Measurements from ENCODE around the gene FBLN1. TPM values are rescaled to one million over a fixed set of nuclear protein-coding genes. Genes with fewer than 3 reads are reported as not detected.

FBLN1 gene
- polyA plus RNA-seq, 1 donor from 2014 or later: 3.4 TPM

DNA sequence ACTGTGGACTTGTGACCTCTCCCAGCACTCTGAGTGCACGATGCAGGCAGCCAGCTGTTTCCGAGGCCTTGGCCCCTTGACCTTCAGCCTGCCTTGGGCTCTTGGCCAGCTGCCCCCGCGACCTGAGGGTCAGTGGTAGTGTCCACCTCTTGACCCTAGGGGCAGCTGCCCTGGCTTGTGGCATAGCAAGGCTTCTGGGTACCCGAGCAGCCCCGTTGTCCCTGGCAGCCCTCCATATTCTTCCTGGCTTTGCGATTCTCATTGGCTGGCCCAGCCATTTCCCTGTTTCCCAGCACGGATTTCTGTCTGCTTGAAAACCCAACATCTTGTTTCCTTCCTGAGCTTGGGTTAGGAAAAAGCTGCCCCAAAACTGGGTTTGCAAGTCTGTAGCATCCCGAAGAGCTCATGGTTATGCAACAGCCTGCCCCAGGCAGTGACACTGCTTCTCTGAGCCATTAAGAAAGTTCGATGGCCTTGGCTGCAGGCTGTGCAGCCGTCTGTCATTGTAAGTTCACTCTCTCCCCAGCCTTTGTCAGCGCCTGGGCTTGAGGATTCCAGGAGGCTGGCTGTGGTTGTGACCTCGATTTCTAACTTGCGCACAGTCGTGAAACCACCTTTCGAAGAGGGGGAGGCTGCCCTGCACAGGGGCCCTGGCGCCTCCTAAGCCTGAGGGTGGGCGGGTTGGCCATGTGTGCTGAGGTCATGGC, 48.8 kb downstream of the FBLN1 start:
- TF ChIP-seq, protein P1, sequence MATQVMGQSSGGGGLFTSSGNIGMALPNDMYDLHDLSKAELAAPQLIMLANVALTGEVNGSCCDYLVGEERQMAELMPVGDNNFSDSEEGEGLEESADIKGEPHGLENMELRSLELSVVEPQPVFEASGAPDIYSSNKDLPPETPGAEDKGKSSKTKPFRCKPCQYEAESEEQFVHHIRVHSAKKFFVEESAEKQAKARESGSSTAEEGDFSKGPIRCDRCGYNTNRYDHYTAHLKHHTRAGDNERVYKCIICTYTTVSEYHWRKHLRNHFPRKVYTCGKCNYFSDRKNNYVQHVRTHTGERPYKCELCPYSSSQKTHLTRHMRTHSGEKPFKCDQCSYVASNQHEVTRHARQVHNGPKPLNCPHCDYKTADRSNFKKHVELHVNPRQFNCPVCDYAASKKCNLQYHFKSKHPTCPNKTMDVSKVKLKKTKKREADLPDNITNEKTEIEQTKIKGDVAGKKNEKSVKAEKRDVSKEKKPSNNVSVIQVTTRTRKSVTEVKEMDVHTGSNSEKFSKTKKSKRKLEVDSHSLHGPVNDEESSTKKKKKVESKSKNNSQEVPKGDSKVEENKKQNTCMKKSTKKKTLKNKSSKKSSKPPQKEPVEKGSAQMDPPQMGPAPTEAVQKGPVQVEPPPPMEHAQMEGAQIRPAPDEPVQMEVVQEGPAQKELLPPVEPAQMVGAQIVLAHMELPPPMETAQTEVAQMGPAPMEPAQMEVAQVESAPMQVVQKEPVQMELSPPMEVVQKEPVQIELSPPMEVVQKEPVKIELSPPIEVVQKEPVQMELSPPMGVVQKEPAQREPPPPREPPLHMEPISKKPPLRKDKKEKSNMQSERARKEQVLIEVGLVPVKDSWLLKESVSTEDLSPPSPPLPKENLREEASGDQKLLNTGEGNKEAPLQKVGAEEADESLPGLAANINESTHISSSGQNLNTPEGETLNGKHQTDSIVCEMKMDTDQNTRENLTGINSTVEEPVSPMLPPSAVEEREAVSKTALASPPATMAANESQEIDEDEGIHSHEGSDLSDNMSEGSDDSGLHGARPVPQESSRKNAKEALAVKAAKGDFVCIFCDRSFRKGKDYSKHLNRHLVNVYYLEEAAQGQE (IDR thresholded peaks at IDR 0.05; ENCODE audit: borderline replicate concordance): no peak
- TF ChIP-seq SMC3 (conservative IDR thresholded peaks at IDR 0.05; ENCODE audit: poor library complexity) (no peak), TAF1 (IDR thresholded peaks at IDR 0.05; ENCODE audit: low read depth) (no peak), EZH2 (IDR thresholded peaks at IDR 0.05; ENCODE audit: borderline replicate concordance, insufficient read depth, low read length, poor library complexity, severe bottlenecking) (no peak), EP300 (conservative IDR thresholded peaks at IDR 0.05; ENCODE audit: poor library complexity, severe bottlenecking) (no peak), RAD21 (conservative IDR thresholded peaks at IDR 0.05) (no peak), POLR2AphosphoS5 (IDR thresholded peaks at IDR 0.05) (no peak), CTCF (IDR thresholded peaks at IDR 0.05; ENCODE audit: poor library complexity, severe bottlenecking) (no peak), MXI1 (conservative IDR thresholded peaks at IDR 0.05; ENCODE audit: poor library complexity, severe bottlenecking) (no peak)
- Histone ChIP-seq H3K4me2 (ENCODE audit: low read length) (no peak overlapping the region), H3F3A (ENCODE audit: insufficient read depth, low read length, poor library complexity, severe bottlenecking) (no peaks in the 10 kb centered on the region), H3K27ac (ENCODE audit: low read length) (no peak overlapping the region), H4K20me1 (ENCODE audit: insufficient read depth) (no peaks in the 10 kb centered on the region), H3K9me3 (ENCODE audit: low read length) (no peaks in the 10 kb centered on the region), H2AFZ (ENCODE audit: low read depth, low read length) (no peak overlapping the region), H3K9ac (ENCODE audit: low read length) (no peak overlapping the region), H3K27me3 (ENCODE audit: insufficient read depth, low read depth, low read length) (no peaks in the 10 kb centered on the region), H3K79me2 (replicated peaks; ENCODE audit: insufficient read depth, low read length) (no peaks in the 10 kb centered on the region), H3K36me3 (ENCODE audit: insufficient read depth, low read length) (no peaks in the 10 kb centered on the region), H3K4me3 (ENCODE audit: low read length) (no peak overlapping the region), H3K9me2 (ENCODE audit: insufficient read depth, low read length) (no peaks in the 10 kb centered on the region)

DNA sequence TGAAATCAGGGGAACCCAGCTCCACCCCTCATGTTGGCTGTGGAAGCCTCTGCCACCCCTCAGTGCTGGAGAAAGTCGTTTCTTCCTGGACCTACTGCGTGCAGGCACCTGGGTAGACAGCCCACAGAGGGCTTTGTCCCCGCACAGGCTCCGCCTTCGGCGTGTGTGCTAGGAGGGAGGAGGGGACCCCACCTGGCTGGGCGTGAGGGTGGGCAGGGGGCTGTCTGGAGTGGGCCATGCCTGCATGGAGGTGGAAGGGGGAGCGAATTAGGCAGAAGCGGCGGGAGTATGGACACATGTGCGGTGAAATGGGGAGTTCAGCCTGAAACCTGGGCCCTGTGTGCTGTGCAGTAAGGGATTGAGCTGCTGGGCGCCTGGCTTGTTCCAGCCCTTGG, 49.3 kb downstream of the FBLN1 start:
- Histone ChIP-seq H3K36me3 (ENCODE audit: insufficient read depth, low read length) (no peaks in the 10 kb centered on the region), H3K9me2 (ENCODE audit: insufficient read depth, low read length) (no peaks in the 10 kb centered on the region), H3K4me2 (ENCODE audit: low read length) (no peak overlapping the region), H3K9me3 (ENCODE audit: low read length) (no peaks in the 10 kb centered on the region), H3K79me2 (replicated peaks; ENCODE audit: insufficient read depth, low read length) (no peaks in the 10 kb centered on the region), H3K9ac (ENCODE audit: low read length) (no peak overlapping the region), H2AFZ (ENCODE audit: low read depth, low read length) (no peak overlapping the region), H3F3A (ENCODE audit: insufficient read depth, low read length, poor library complexity, severe bottlenecking) (no peaks in the 10 kb centered on the region), H3K4me3 (ENCODE audit: low read length) (no peak overlapping the region), H4K20me1 (ENCODE audit: insufficient read depth) (no peaks in the 10 kb centered on the region), H3K27me3 (ENCODE audit: insufficient read depth, low read depth, low read length) (no peaks in the 10 kb centered on the region), H3K27ac (ENCODE audit: low read length) (no peak overlapping the region)
- TF ChIP-seq CTCF (IDR thresholded peaks at IDR 0.05; ENCODE audit: poor library complexity, severe bottlenecking) (no peak), TAF1 (IDR thresholded peaks at IDR 0.05; ENCODE audit: low read depth) (no peak), SMC3 (conservative IDR thresholded peaks at IDR 0.05; ENCODE audit: poor library complexity) (no peak), EP300 (conservative IDR thresholded peaks at IDR 0.05; ENCODE audit: poor library complexity, severe bottlenecking) (no peak), EZH2 (IDR thresholded peaks at IDR 0.05; ENCODE audit: borderline replicate concordance, insufficient read depth, low read length, poor library complexity, severe bottlenecking) (no peak), RAD21 (conservative IDR thresholded peaks at IDR 0.05) (no peak), POLR2AphosphoS5 (IDR thresholded peaks at IDR 0.05) (no peak), MXI1 (conservative IDR thresholded peaks at IDR 0.05; ENCODE audit: poor library complexity, severe bottlenecking) (no peak)
- TF ChIP-seq, protein P1 (IDR thresholded peaks at IDR 0.05; ENCODE audit: borderline replicate concordance): no peak

Data from neural cell (in vitro differentiated cells).